Measurements from ENCODE around the gene SLC7A5.

SLC7A5 gene

DNA sequence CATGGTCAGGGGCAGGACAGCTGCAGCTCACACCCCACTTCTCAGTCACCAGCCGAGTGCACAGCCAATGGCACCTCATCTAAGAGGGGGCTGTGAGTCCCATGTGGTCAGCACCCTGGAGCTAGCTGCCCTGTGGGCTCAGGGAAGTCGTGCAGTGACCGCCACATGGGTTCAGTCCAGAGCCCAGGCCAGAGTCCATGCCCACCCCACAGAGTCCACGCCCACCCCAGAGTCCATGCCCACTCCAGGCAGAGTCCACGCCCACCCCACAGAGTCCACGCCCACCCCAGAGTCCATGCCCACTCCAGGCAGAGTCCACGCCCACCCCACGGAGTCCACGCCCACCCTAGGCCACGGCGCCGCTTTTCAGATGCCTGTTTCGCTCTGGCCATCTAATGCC, 24.1 kb downstream of the SLC7A5 start:
- TF ChIP-seq, protein P1, sequence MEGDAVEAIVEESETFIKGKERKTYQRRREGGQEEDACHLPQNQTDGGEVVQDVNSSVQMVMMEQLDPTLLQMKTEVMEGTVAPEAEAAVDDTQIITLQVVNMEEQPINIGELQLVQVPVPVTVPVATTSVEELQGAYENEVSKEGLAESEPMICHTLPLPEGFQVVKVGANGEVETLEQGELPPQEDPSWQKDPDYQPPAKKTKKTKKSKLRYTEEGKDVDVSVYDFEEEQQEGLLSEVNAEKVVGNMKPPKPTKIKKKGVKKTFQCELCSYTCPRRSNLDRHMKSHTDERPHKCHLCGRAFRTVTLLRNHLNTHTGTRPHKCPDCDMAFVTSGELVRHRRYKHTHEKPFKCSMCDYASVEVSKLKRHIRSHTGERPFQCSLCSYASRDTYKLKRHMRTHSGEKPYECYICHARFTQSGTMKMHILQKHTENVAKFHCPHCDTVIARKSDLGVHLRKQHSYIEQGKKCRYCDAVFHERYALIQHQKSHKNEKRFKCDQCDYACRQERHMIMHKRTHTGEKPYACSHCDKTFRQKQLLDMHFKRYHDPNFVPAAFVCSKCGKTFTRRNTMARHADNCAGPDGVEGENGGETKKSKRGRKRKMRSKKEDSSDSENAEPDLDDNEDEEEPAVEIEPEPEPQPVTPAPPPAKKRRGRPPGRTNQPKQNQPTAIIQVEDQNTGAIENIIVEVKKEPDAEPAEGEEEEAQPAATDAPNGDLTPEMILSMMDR (conservative IDR thresholded peaks at IDR 0.05) = no peak
- no peak for TF ChIP-seq ZFX (IDR thresholded peaks at IDR 0.05)
- no peak overlapping the region for H3K27ac ChIP-seq

DNA sequence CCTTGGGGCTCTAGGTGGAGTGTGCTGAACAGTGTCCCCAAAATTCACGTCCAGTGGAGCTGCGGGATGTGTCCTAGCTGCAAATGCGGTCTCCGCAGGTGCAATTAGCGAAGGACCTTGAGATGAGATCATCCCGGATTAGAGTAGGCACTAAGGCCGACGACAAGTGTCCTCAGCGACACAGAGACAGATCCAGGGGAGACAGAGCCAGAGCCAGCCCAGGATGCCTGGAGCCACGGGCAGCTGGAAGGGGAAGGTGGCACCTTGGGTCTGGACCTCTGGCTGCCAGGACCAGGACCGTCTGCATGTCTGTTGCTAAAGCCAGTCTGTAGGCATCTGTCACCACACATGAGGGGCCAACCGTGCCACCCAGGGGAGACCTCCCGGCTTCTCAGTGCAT, 24.5 kb downstream of the SLC7A5 start:
- H3K27ac ChIP-seq = no peak overlapping the region

DNA sequence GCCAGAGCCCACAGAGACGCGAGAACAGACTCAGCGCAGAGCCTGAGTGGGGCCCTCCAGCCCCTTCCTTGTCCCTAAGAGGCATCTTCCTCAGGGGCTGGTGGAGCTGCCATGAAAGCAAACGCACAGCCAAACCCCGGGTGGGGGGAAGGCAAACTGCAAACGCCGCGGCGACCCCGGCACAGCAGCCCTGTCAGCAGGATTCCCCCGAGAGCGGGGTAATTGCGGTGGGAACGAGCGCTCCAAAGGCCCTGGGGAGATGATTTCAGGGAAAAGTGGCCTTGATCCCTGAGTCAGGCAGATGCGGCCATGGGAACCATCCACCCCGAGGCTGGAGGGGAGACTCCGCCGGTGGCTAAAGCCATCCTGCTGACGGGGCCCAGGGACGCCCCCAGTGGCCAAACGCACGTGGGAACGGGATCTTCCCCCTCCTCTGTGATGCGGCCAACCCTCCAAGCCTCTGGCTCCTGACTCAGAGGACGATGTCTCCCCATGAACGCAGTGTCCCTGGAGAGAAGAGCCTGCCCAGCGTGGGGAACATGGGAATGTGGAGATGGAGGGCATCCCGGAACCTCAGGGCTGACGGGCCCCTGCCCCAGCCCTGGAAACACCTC, 25.1 kb downstream of the SLC7A5 start:
- no peak for TF ChIP-seq ZFX (IDR thresholded peaks at IDR 0.05)
- TF ChIP-seq, protein P1 (conservative IDR thresholded peaks at IDR 0.05) = no peak
- H3K27ac ChIP-seq = no peak overlapping the region

More for the DNA sequence above, 24.5 kb downstream of the SLC7A5 start:
- TF ChIP-seq, protein P1 (conservative IDR thresholded peaks at IDR 0.05) = no peak
- TF ChIP-seq ZFX (IDR thresholded peaks at IDR 0.05) = no peak

DNA sequence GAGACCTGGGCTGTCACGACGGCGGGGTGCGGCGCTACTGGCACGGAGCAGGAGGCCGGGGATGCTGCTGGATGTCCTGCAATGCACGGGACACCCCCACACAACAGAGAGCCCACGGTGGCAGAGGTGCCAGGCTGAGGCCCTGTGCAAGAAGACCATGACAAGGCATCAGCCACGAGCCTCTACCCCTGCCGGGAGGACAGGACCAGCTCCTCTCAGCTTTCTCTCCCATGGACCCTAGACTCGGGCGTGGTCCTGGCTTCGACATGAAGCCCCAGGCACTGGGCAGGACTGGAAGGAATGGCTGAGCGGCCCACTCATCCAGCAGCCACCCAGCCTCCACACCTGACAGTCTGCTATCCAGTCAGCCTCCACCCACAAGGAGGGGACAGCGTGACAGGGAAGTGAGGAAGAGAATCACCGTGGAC, 25.6 kb downstream of the SLC7A5 start:
- H3K27ac ChIP-seq = no peak overlapping the region
- TF ChIP-seq ZFX (IDR thresholded peaks at IDR 0.05) = no peak
- TF ChIP-seq, protein P1 (conservative IDR thresholded peaks at IDR 0.05) = no peak

DNA sequence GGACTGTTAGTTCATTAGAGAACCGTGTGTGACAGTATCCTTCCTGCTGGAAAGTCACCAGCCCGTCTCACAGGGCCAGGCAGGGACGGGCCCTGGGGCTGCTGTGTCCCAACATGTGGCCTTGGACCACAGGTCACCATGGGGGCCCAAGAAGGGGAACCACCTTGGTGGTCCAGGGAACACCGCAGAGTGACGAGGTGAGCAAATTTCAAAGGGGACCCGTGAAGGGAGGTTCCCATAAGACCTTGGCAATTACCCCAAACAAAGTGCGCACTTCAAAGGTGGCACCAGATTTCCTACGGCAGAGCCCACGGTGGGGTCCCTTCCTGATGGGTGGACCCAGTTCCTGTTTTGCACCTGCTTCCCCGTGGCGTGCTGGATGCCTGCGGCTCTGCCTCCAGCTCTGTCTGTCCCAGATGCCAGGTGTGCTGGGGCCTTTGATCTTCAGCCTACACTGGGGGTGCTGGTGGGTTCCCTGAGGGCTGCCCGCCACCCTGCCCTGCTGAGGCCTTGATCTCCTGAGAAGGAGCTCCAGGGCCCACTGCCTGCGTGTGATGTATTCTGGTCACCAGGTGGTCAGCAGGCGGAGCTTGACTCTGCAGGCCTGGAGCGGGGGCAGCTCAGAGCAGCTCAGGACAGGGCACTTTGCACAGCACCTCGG, 27.0 kb downstream of the SLC7A5 start:
- TF ChIP-seq ZFX (IDR thresholded peaks at IDR 0.05) = no peak
- TF ChIP-seq, protein P1 (conservative IDR thresholded peaks at IDR 0.05) = no peak
- H3K27ac ChIP-seq = no peak overlapping the region

DNA sequence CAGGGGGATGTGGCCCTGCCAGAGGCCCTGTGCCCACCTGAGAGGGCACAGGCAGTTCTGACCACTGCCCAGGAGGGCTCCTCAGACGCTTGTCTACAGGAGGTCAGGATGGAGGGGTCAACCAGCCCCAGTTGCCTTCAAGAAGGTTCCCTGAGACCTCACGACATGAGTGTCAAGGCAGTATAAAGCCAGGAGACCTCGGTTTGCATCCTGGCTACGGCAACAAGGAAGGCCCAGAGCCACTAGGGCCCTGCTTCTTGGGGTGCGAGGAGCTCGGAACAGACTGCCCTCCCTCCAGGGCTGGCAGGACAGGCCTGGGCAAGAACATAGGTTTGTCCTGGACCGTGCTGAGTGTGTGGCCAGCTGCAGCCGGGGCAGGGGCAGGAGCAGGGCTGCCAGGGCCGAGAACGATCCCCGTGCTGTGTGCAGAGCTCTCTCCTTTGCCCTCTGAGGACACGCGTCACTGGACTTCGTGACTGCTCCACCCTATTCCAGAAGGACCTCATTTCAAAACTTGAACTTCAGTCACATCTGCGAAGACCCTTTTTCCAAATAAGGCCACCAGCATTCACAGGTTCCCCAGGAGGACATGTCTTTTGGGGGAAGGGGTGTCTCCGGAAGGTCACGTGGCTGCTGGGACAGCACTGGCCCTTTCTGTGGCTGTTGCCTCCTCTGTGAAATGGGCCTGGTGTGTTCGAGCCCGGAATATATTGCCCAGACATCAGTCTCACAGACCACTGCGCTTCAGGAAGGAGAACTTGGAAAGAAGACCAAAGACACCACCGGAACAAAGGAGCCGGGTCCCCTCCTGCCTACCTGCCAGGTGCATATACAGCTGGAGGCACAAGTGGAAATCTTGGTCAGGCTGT, 27.7 kb downstream of the SLC7A5 start:
- H3K27ac ChIP-seq = no peak overlapping the region
- no peak for TF ChIP-seq ZFX (IDR thresholded peaks at IDR 0.05)
- TF ChIP-seq, protein P1 (conservative IDR thresholded peaks at IDR 0.05) = no peak

Measured in C4-2B (cell line).